GM10248 (cell line): ENCODE measurements around the gene PER3.
"Not testable (repeated sequence)": the region's sequence is repeated elsewhere in the genome, so short reads cannot be mapped to it uniquely, and the experiment has no call there.

Source experiments
- CTCF ChIA-PET: fragments of 300-600 bp; sonication (Branson Sonifier 250); formaldehyde crosslinking; extraction: SDS; loops from one replicate; lab custom pipeline; 2021; ENCODE audit warnings: antibody characterized with exemption; lab: Yijun Ruan, JAX
- POLR2A ChIA-PET: fragments of 350-650 bp; sonication (Branson Sonifier 250); formaldehyde crosslinking; extraction: SDS; loops from one replicate; lab custom pipeline; 2020; ENCODE audit warnings: antibody characterized with exemption; lab: Yijun Ruan, JAX
- DNase-seq: peaks from one replicate; pipeline ENCODE4 v3.0.0; 2012; ENCODE audit errors: extremely low spot score
- TF ChIP-seq, protein P1 (sequence below): IDR thresholded peaks from 2 replicates; pipeline ENCODE4 v1.5.1; 2012; ENCODE audit warnings: mild to moderate bottlenecking, low read depth; ENCODE audit errors: extremely low read depth, missing control alignments, control extremely low read depth

PER3 gene

GRCh38 chr1:7781923-7782495 lies 2.1 kb upstream of the PER3 start:
- TF ChIP-seq, protein P1, sequence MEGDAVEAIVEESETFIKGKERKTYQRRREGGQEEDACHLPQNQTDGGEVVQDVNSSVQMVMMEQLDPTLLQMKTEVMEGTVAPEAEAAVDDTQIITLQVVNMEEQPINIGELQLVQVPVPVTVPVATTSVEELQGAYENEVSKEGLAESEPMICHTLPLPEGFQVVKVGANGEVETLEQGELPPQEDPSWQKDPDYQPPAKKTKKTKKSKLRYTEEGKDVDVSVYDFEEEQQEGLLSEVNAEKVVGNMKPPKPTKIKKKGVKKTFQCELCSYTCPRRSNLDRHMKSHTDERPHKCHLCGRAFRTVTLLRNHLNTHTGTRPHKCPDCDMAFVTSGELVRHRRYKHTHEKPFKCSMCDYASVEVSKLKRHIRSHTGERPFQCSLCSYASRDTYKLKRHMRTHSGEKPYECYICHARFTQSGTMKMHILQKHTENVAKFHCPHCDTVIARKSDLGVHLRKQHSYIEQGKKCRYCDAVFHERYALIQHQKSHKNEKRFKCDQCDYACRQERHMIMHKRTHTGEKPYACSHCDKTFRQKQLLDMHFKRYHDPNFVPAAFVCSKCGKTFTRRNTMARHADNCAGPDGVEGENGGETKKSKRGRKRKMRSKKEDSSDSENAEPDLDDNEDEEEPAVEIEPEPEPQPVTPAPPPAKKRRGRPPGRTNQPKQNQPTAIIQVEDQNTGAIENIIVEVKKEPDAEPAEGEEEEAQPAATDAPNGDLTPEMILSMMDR = no peak
- CTCF ChIA-PET = interaction anchor here (1.2 to 1.7 kb wide), 4 partner anchors 10 to 115 kb away, joined by 3 to 4 read pairs (median 3); no protein-coding TSS in a partner anchor
- DNase-seq = no peak
- POLR2A ChIA-PET = no interaction called here

GRCh38 chr1:7783178-7783711 lies 846 bp upstream of the PER3 start:
- POLR2A ChIA-PET = no interaction called here
- TF ChIP-seq, protein P1 = no peak
- CTCF ChIA-PET = interaction anchor here (1.3 to 1.6 kb wide), 2 partner anchors 30 to 116 kb away, joined by 3 to 4 read pairs; no protein-coding TSS in a partner anchor
- peak; percentile 73 for DNase-seq

GRCh38 chr1:7784492-7785071 lies 491 bp downstream of the PER3 start:
- POLR2A ChIA-PET = no interaction called here
- DNase-seq = no peak
- CTCF ChIA-PET = no interaction called here
- TF ChIP-seq, protein P1 = no peak

DNA sequence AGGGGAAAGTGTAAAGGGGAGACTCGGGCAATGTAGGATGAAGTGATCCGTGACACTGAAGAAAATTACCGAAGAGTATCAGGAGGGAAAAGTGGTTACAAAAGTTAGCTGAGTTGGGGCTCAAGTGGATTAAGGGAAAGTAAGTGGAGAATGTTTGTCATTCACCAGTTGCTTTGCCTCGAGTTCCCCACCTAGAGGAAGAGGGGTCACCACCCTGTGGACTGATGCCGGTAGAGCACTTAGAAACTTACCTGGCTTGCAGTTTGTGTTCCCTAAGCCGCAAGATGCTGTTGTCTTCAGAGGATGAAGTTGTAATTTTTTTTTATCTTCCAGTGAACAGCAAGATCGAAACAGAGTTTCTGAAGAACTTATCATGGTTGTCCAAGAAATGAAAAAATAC lies 1.0 kb downstream of the PER3 start:
- POLR2A ChIA-PET = no interaction called here
- CTCF ChIA-PET = no interaction called here
- DNase-seq = no peak
- TF ChIP-seq, protein P1 = no peak

- ChIA-PET POLR2A (no interaction called here), CTCF (interaction anchor here (0.8 to 1.3 kb wide), 4 partner anchors 10 to 119 kb away, joined by 3 to 5 read pairs (median 3); no protein-coding TSS in a partner anchor)
These were observed 2.7 kb downstream of the PER3 start for GRCh38 chr1:7786795-7787194.

GRCh38 chr1:7789828-7790227 lies 5.7 kb downstream of the PER3 start:
- TF ChIP-seq, protein P1 = no peak
- ChIA-PET POLR2A (no interaction called here), CTCF (no interaction called here)
- DNase-seq = no peak

More at GRCh38 chr1:7786795-7787194, 2.7 kb downstream of the PER3 start:
- no peak for DNase-seq
- TF ChIP-seq, protein P1 = no peak

- POLR2A ChIA-PET, DNase-seq, CTCF ChIA-PET: not testable (repeated sequence)
These were observed 6.9 kb downstream of the PER3 start for GRCh38 chr1:7791027-7791426.
